PC-9 (cell line): Measurements from ENCODE around the gene EVI5L. TPM values are rescaled to one million over a fixed set of nuclear protein-coding genes. Genes with fewer than 3 reads are reported as not detected.

Source experiments
- BruUV-seq: library from RNA; stranded (reverse); fragments of 400-500 nt; replicated peaks from 2 replicates; lab custom pipeline; 2021; lab: Mats Ljungman, UMichigan
- CTCF ChIA-PET: fragments of 300-600 bp; sonication (Branson Sonifier 250); formaldehyde crosslinking; loops from one replicate; lab custom pipeline; 2022; ENCODE audit warnings: antibody characterized with exemption; lab: Charles Lee
- POLR2A ChIA-PET: fragments of 300-600 bp; sonication (Branson Sonifier 250); formaldehyde crosslinking; loops from one replicate; lab custom pipeline; 2022; ENCODE audit warnings: antibody characterized with exemption; ENCODE audit not compliant: unreplicated experiment; lab: Charles Lee
- DNase-seq, 2 experiments: peaks; one replicate each; pipeline versions ENCODE4 v3.0.0 to v3.0.0-alpha.2; 2015 to 2022; ENCODE audit warnings: mixed read lengths in 1 of 2
- H2AFZ ChIP-seq: fragments of 200-600 bp; sonication (generic); 2 replicates; pipeline ENCODE4 v1.8.1; 2017; ENCODE audit warnings: antibody characterized with exemption
- H3F3A ChIP-seq: fragments of 200-600 bp; sonication (generic); 2 replicates; pipeline ENCODE4 v1.8.1; 2017; ENCODE audit warnings: antibody characterized with exemption, mild to moderate bottlenecking, low read depth; ENCODE audit not compliant: insufficient read depth
- H3K27ac ChIP-seq: fragments of 200-600 bp; sonication (generic); 2 replicates; pipeline ENCODE4 v1.6.1; 2016; ENCODE audit warnings: mixed run types
- H3K27me3 ChIP-seq: fragments of 200-600 bp; sonication (generic); 2 replicates; pipeline ENCODE4 v1.6.1; 2016; ENCODE audit warnings: low read depth, mixed run types; ENCODE audit not compliant: insufficient read depth
- H3K36me3 ChIP-seq: fragments of 200-600 bp; sonication (generic); 2 replicates; pipeline ENCODE4 v1.6.1; 2016; ENCODE audit warnings: low read depth, mixed run types
- H3K4me1 ChIP-seq: fragments of 200-600 bp; sonication (generic); replicated peaks from 2 replicates; pipeline ENCODE4 v1.6.1; 2016; ENCODE audit warnings: mixed run types; ENCODE audit not compliant: insufficient read depth
- H3K4me2 ChIP-seq: fragments of 200-600 bp; sonication (generic); 2 replicates; pipeline ENCODE4 v1.6.1; 2017; ENCODE audit warnings: mixed run types
- H3K4me3 ChIP-seq: fragments of 200-600 bp; sonication (generic); 2 replicates; pipeline ENCODE4 v1.6.1; 2016; ENCODE audit warnings: mixed run types
- H3K79me2 ChIP-seq: fragments of 200-600 bp; sonication (generic); 2 replicates; pipeline ENCODE4 v1.6.1; 2017; ENCODE audit warnings: low read depth, mixed run types
- H3K9me2 ChIP-seq: fragments of 200-600 bp; sonication (generic); 2 replicates; pipeline ENCODE4 v1.8.1; 2017; ENCODE audit warnings: mild to moderate bottlenecking; ENCODE audit not compliant: insufficient read depth
- H3K9me3 ChIP-seq: fragments of 200-600 bp; sonication (generic); 2 replicates; pipeline ENCODE4 v1.8.1; 2016; ENCODE audit warnings: low read depth; ENCODE audit not compliant: insufficient read depth
- H4K20me1 ChIP-seq: fragments of 200-600 bp; sonication (generic); 2 replicates; pipeline ENCODE4 v1.8.1; 2017; ENCODE audit not compliant: insufficient read depth
- EZH2 ChIP-seq: fragments of 200-600 bp; sonication (generic); IDR thresholded peaks from 2 replicates; pipeline ENCODE4 v1.8.0; 2017; ENCODE audit warnings: antibody characterized with exemption, low read depth
- intact Hi-C: fragments of 100-400 bp; cut with micrococcal nuclease; formaldehyde crosslinking; loops from one replicate; pipeline ENCODE4 v1.10.0; 2022; ENCODE audit not compliant: unreplicated experiment
- total RNA-seq: library from RNA; stranded (reverse); gene quantifications from 2 replicates; pipeline ENCODE4 v1.2.3, GENCODE V29; 2021
- TF ChIP-seq, protein P1 (sequence below): fragments of 200-600 bp; sonication (generic); conservative IDR thresholded peaks from 2 replicates; pipeline ENCODE4 v1.6.1; 2017; ENCODE audit warnings: mixed run types, antibody characterized with exemption, mild to moderate bottlenecking, moderate library complexity

Gene EVI5L
- total RNA-seq, 1 experiment from 2014 or later: 19.2 TPM

DNA sequence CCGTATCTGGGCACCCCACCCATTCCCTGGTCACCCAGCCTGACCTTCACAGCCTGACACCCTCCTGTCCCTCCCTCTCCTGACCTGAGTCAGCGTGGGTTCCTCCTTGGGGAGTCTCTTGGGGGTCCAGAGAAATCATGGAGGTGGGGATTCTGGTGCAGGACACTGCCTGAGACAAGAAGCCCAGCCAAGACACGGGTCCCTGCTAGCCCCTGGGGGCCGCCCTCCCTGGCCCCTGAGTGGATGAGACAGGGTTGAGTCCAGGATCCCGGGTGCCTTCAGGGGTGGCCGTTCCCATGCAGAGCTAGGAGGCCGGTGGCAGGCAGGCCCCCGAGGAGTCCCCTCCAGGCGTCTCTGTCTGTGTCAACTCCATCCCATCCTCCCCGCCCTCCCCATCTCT lies 75.2 kb downstream of the EVI5L start:
- no TSS peak for BruUV-seq
- ChIA-PET POLR2A (no interaction called here), CTCF (no interaction called here)
- Histone ChIP-seq H3K4me1 (peaks cover 16% of the 10 kb centered on the region; the same call in 1 of the 2 replicates), H4K20me1 (peaks cover 46% of the 10 kb centered on the region), H3K4me2 (peak overlapping the region; percentile 99), H3K79me2 (peaks cover 63% of the 10 kb centered on the region), H3K27ac (no peak overlapping the region), H3K27me3 (no peaks in the 10 kb centered on the region), H3K4me3 (peak overlapping the region; percentile 74), H3K36me3 (0 out of 2 replicates have a peak, but pooled peaks cover 3% of the 10 kb centered on the region), H2AFZ (no peak overlapping the region), H3K9me3 (no peaks in the 10 kb centered on the region), H3F3A (peaks cover 19% of the 10 kb centered on the region; the same call in 1 of the 2 replicates), H3K9me2 (no peaks in the 10 kb centered on the region)
- TF ChIP-seq, protein P1, sequence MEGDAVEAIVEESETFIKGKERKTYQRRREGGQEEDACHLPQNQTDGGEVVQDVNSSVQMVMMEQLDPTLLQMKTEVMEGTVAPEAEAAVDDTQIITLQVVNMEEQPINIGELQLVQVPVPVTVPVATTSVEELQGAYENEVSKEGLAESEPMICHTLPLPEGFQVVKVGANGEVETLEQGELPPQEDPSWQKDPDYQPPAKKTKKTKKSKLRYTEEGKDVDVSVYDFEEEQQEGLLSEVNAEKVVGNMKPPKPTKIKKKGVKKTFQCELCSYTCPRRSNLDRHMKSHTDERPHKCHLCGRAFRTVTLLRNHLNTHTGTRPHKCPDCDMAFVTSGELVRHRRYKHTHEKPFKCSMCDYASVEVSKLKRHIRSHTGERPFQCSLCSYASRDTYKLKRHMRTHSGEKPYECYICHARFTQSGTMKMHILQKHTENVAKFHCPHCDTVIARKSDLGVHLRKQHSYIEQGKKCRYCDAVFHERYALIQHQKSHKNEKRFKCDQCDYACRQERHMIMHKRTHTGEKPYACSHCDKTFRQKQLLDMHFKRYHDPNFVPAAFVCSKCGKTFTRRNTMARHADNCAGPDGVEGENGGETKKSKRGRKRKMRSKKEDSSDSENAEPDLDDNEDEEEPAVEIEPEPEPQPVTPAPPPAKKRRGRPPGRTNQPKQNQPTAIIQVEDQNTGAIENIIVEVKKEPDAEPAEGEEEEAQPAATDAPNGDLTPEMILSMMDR: no peak
- TF ChIP-seq EZH2: no peak
- no peak for DNase-seq
- intact Hi-C loops: no loop called here

DNA sequence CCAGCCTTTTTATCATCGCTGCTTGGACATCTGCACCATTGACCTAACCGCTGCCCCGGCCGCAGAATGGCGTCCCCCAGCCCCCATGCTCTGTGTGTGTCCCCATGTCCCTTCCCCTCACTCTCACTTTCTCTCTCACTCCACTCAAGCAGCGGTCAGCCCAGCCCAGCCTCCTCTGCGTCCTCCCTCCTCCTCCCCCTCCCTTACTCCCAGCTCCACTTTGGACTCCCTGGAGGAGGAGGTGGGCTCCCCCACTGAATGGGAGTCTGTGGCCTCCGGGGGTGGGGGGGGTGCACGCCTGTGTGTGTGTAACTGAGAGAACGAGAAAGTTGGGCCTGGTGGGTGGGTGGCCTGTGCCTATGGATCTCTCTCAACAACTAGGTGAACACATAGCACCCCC lies 75.8 kb downstream of the EVI5L start:
- Histone ChIP-seq H3F3A (peaks cover 14% of the 10 kb centered on the region; the same call in 1 of the 2 replicates), H3K36me3 (0 out of 2 replicates have a peak, but pooled peaks cover 3% of the 10 kb centered on the region), H3K9me3 (no peaks in the 10 kb centered on the region), H3K27me3 (no peaks in the 10 kb centered on the region), H3K4me2 (no peak overlapping the region), H3K9me2 (no peaks in the 10 kb centered on the region), H3K27ac (no peak overlapping the region), H3K4me3 (no peak overlapping the region), H3K79me2 (peaks cover 63% of the 10 kb centered on the region), H3K4me1 (peaks cover 16% of the 10 kb centered on the region; the same call in 1 of the 2 replicates), H4K20me1 (peaks cover 46% of the 10 kb centered on the region), H2AFZ (no peak overlapping the region)
- POLR2A ChIA-PET: no interaction called here
- CTCF ChIA-PET: no interaction called here
- BruUV-seq: no TSS peak
- TF ChIP-seq EZH2: no peak
- TF ChIP-seq, protein P1: no peak
- no peak for DNase-seq
- intact Hi-C loops: no loop called here

DNA sequence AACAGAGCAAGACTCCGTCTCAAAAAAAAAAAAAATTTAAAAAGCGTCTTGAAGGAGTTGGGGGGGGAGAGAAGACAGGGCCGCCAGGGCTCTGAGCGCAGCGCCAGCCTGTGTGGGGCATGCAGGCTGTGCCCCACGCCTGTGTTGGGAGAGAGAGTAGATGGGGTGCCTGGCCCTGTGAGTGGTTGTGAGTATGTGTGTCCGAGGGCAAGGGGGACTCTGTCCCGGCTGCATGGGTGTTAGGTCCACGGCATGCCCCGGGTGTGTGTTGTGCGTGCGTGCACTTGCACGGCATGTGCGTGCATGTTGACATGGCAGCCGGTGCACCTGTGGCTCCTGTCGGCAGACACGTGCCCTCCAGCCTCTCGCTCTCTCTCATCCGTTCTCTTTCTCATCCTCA lies 77.1 kb downstream of the EVI5L start:
- DNase-seq: no peak

More for the DNA sequence above, 77.1 kb downstream of the EVI5L start:
- H3K4me3 ChIP-seq: no peak overlapping the region
- no peak overlapping the region for H2AFZ ChIP-seq
- intact Hi-C loops: no loop called here
- no peaks in the 10 kb centered on the region for H3K27me3 ChIP-seq
- H3K4me2 ChIP-seq: no peak overlapping the region
- POLR2A ChIA-PET: no interaction called here
- H3K36me3 ChIP-seq: 0 out of 2 replicates have a peak, but pooled peaks cover 7% of the 10 kb centered on the region
- BruUV-seq: no TSS peak
- H3K79me2 ChIP-seq: peaks cover 50% of the 10 kb centered on the region
- H3K9me3 ChIP-seq: no peaks in the 10 kb centered on the region
- no peak overlapping the region for H3K27ac ChIP-seq
- H3F3A ChIP-seq: peaks cover 4% of the 10 kb centered on the region; the same call in 1 of the 2 replicates
- no peaks in the 10 kb centered on the region for H3K9me2 ChIP-seq
- TF ChIP-seq EZH2: no peak
- TF ChIP-seq, protein P1: no peak
- peaks cover 14% of the 10 kb centered on the region; the same call in 1 of the 2 replicates for H3K4me1 ChIP-seq
- peaks cover 46% of the 10 kb centered on the region for H4K20me1 ChIP-seq
- CTCF ChIA-PET: interaction anchor here (0.6 kb wide), 1 partner anchor 153 kb away, joined by 5 read pairs; no protein-coding TSS in a partner anchor
